T follicular helper cell (primary cell): ENCODE results near the gene TTYH1.

Experiments used
- DNase-seq: peaks from one replicate; pipeline ENCODE4 v3.0.0-alpha.2; 2020; ENCODE audit warnings: low read depth

The TTYH1 gene

GRCh38 chr19:54392105-54392504 lies 23.2 kb upstream of the TTYH1 start:
- no peak for DNase-seq

GRCh38 chr19:54393381-54393780 lies 21.9 kb upstream of the TTYH1 start:
- DNase-seq: no peak

- DNase-seq: no peak
Observed at GRCh38 chr19:54395685-54396084, 19.6 kb upstream of the TTYH1 start.

- no peak for DNase-seq
Observed at GRCh38 chr19:54399189-54399588, 16.1 kb upstream of the TTYH1 start.

GRCh38 chr19:54400913-54401312 lies 14.4 kb upstream of the TTYH1 start:
- no peak for DNase-seq

GRCh38 chr19:54403054-54403453 lies 12.2 kb upstream of the TTYH1 start:
- no peak for DNase-seq

- DNase-seq: no peak
Observed at GRCh38 chr19:54405628-54406027, 9.6 kb upstream of the TTYH1 start.

GRCh38 chr19:54407780-54408179 lies 7.5 kb upstream of the TTYH1 start:
- no peak for DNase-seq

- DNase-seq: no peak
Observed at GRCh38 chr19:54408456-54409026, 6.7 kb upstream of the TTYH1 start.

GRCh38 chr19:54411033-54411432 lies 4.2 kb upstream of the TTYH1 start:
- DNase-seq: no peak

- no peak for DNase-seq
Observed at GRCh38 chr19:54412877-54413276, 2.4 kb upstream of the TTYH1 start.

GRCh38 chr19:54414156-54414555 lies 1.1 kb upstream of the TTYH1 start:
- DNase-seq: no peak

- DNase-seq: no peak
Observed at GRCh38 chr19:54415901-54416673, 823 bp downstream of the TTYH1 start.

- no peak for DNase-seq
Observed at GRCh38 chr19:54416695-54417491, 1.6 kb downstream of the TTYH1 start.

- no peak for DNase-seq
Observed at GRCh38 chr19:54418030-54418929, 3.0 kb downstream of the TTYH1 start.

- no peak for DNase-seq
Observed at GRCh38 chr19:54418930-54419800, 3.9 kb downstream of the TTYH1 start.

- DNase-seq: no peak
Observed at GRCh38 chr19:54420068-54420382, 4.8 kb downstream of the TTYH1 start.

- no peak for DNase-seq
Observed at GRCh38 chr19:54420383-54421168, 5.3 kb downstream of the TTYH1 start.

- no peak for DNase-seq
Observed at GRCh38 chr19:54421169-54421516, 5.9 kb downstream of the TTYH1 start.

GRCh38 chr19:54421521-54421920 lies 6.3 kb downstream of the TTYH1 start:
- no peak for DNase-seq
